ENCODE measurements around the gene ZNF587.
A peak's percentile ranks its signal among the peaks of the same experiment; 100 is the strongest.
"Not testable (repeated sequence)": the region's sequence is repeated elsewhere in the genome, so short reads cannot be mapped to it uniquely, and the experiment has no call there.

The ZNF587 gene

GRCh38 chr19:57849666-57850473, at the start of gene ZNF587:
TSS of gene ZNF587 (plus strand) at chr19:57849859. CDS start at chr19:57850039, 180 bp downstream.
- DNase-seq, result peak; percentile 94

GRCh38 chr19:57800696-57801095, 49.0 kb upstream of the ZNF587 start:
- DNase-seq, result no peak

- DNase-seq, result peak; percentile 15
Observed at GRCh38 chr19:57802269-57802668, 47.4 kb upstream of the ZNF587 start.

- no peak for DNase-seq
Observed at GRCh38 chr19:57803265-57803593, 46.4 kb upstream of the ZNF587 start.

- DNase-seq, result peak; percentile 73
Observed at GRCh38 chr19:57803594-57804325, 45.9 kb upstream of the ZNF587 start.

GRCh38 chr19:57807541-57807940, 42.1 kb upstream of the ZNF587 start:
- DNase-seq, result no peak

- peak; percentile 27 for DNase-seq
Observed at GRCh38 chr19:57810410-57811295, 39.0 kb upstream of the ZNF587 start.

- DNase-seq, result peak; percentile 59
Observed at GRCh38 chr19:57812226-57812625, 37.4 kb upstream of the ZNF587 start.

GRCh38 chr19:57812975-57813820, 36.5 kb upstream of the ZNF587 start:
- not testable (repeated sequence) for DNase-seq

GRCh38 chr19:57813919-57814504, 35.6 kb upstream of the ZNF587 start:
- DNase-seq, result peak; percentile 21

GRCh38 chr19:57814505-57815246, 35.0 kb upstream of the ZNF587 start, which contains the start of gene ZNF552:
TSS of gene ZNF552 (minus strand) at chr19:57814913. CDS start at chr19:57814743, 170 bp downstream.
- DNase-seq, result peak; percentile 96

- no peak for DNase-seq
Observed at GRCh38 chr19:57815247-57816075, 34.2 kb upstream of the ZNF587 start.

- DNase-seq, result peak; percentile 42
Observed at GRCh38 chr19:57816652-57817051, 33.0 kb upstream of the ZNF587 start.

- DNase-seq, result no peak
Observed at GRCh38 chr19:57817976-57818375, 31.7 kb upstream of the ZNF587 start.

- peak; percentile 30 for DNase-seq
Observed at GRCh38 chr19:57818378-57818777, 31.3 kb upstream of the ZNF587 start.

- peak; percentile 97 for DNase-seq
Observed at GRCh38 chr19:57819475-57820148, 30.0 kb upstream of the ZNF587 start.

GRCh38 chr19:57820599-57820998, 29.1 kb upstream of the ZNF587 start:
- DNase-seq, result no peak

GRCh38 chr19:57821095-57821494, 28.6 kb upstream of the ZNF587 start:
- not testable (repeated sequence) for DNase-seq

- DNase-seq, result not testable (repeated sequence)
Observed at GRCh38 chr19:57821501-57821900, 28.2 kb upstream of the ZNF587 start.
